HepG2 (cell line): Measurements from ENCODE around the gene CCDC34. TPM values are rescaled to one million over a fixed set of nuclear protein-coding genes. Genes with fewer than 3 reads are reported as not detected.

ENCODE experiments used
- ATF7 ChIP-seq, 2 experiments: fragments of 450-650 bp in 1 of 2; sonication (generic) in 1 of 2; formaldehyde crosslinking in 1 of 2; IDR thresholded peaks; 2 replicates each; pipeline versions ENCODE4 v1.4.0 to v1.6.1; 2016 to 2020; ENCODE audit warnings: antibody characterized with exemption in 1 of 2, mild to moderate bottlenecking in 1 of 2, missing genetic modification reagents in 1 of 2
- BCL6 ChIP-seq: IDR thresholded peaks from 2 replicates; pipeline ENCODE4 v1.6.1; 2016; ENCODE audit warnings: missing genetic modification reagents, missing compliant biosample characterization
- CCAR2 ChIP-seq: fragments of 200-400 bp; formaldehyde crosslinking; optimal IDR thresholded peaks from 2 replicates; pipeline ENCODE3; 2018; ENCODE audit warnings: low read depth, mild to moderate bottlenecking, low read length, moderate library complexity
- GABPB1 ChIP-seq: IDR thresholded peaks from 2 replicates; pipeline ENCODE4 v1.6.1; 2016; ENCODE audit warnings: mild to moderate bottlenecking, missing genetic modification reagents, moderate library complexity, missing compliant biosample characterization
- HCFC1 ChIP-seq: fragments of 150-350 bp; IDR thresholded peaks from 2 replicates; pipeline ENCODE4 v1.6.1; 2014; ENCODE audit warnings: low read depth, low read length
- HMG20A ChIP-seq: IDR thresholded peaks from 2 replicates; pipeline ENCODE4 v1.6.1; 2016; ENCODE audit warnings: borderline replicate concordance
- HMG20B ChIP-seq: conservative IDR thresholded peaks from 2 replicates; pipeline ENCODE4 v1.6.1; 2016; ENCODE audit warnings: missing genetic modification reagents, missing compliant biosample characterization
- KDM1A ChIP-seq: IDR thresholded peaks from 2 replicates; pipeline ENCODE4 v1.6.1; 2016; ENCODE audit warnings: missing compliant biosample characterization
- KMT2A ChIP-seq: sonication (generic); formaldehyde crosslinking; IDR thresholded peaks from 2 replicates; pipeline ENCODE4 v1.4.0; 2020; ENCODE audit warnings: missing genetic modification reagents
- PHF21A ChIP-seq: sonication (generic); formaldehyde crosslinking; IDR thresholded peaks from 2 replicates; pipeline ENCODE4 v1.5.0; 2020; ENCODE audit warnings: mild to moderate bottlenecking, missing genetic modification reagents
- POGZ ChIP-seq: sonication (generic); formaldehyde crosslinking; IDR thresholded peaks from 2 replicates; pipeline ENCODE4 v1.4.0; 2020; ENCODE audit warnings: mild to moderate bottlenecking, missing genetic modification reagents
- SRSF1 ChIP-seq: fragments of 200-400 bp; formaldehyde crosslinking; optimal IDR thresholded peaks from 2 replicates; pipeline ENCODE3; 2017; ENCODE audit warnings: mild to moderate bottlenecking, low read depth, low read length, moderate library complexity
- TEAD2 ChIP-seq: sonication (generic); formaldehyde crosslinking; IDR thresholded peaks from 2 replicates; pipeline ENCODE4 v1.9.0; 2021; ENCODE audit warnings: missing genetic modification reagents
- ZFP82 ChIP-seq: sonication (generic); formaldehyde crosslinking; IDR thresholded peaks from 2 replicates; pipeline ENCODE4 v1.5.1; 2020; ENCODE audit warnings: mild to moderate bottlenecking, missing genetic modification reagents, borderline replicate concordance
- ZNF143 ChIP-seq: sonication (generic); formaldehyde crosslinking; IDR thresholded peaks from 2 replicates; pipeline ENCODE4 v1.4.0; 2020; ENCODE audit warnings: missing genetic modification reagents
- ZNF296 ChIP-seq: sonication (generic); formaldehyde crosslinking; conservative IDR thresholded peaks from 2 replicates; pipeline ENCODE4 v1.5.0; 2020; ENCODE audit warnings: mild to moderate bottlenecking, missing genetic modification reagents
- ZNF446 ChIP-seq: sonication (generic); formaldehyde crosslinking; IDR thresholded peaks from 2 replicates; pipeline ENCODE4 v1.5.0; 2020; ENCODE audit warnings: mild to moderate bottlenecking, missing genetic modification reagents
- ZNF605 ChIP-seq: sonication (generic); formaldehyde crosslinking; IDR thresholded peaks from 2 replicates; pipeline ENCODE4 v1.8.0; 2022; ENCODE audit warnings: mild to moderate bottlenecking, missing genetic modification reagents
- ZNF768 ChIP-seq: sonication (generic); formaldehyde crosslinking; IDR thresholded peaks from 2 replicates; pipeline ENCODE4 v1.4.0; 2020; ENCODE audit warnings: missing genetic modification reagents
- polyA plus RNA-seq, 8 experiments: library from polyadenylated mRNA; depleted of rRNA in 3 of 8; stranded (reverse) in 7 of 8; unstranded in 1 of 8; fragments of >200 nt; fragmentation: Illumina TruSeq in 4 of 8; extraction: Trizol in 4 of 8; gene quantifications; 2 replicates each; pipeline versions ENCODE4 v1.2.1 to v1.2.3, GENCODE V29; 2011 to 2016; ENCODE audit warnings: low read depth in 4 of 8, missing spikeins in 1 of 8, mixed read lengths in 1 of 8; ENCODE audit not compliant: insufficient read depth in 1 of 8
- total RNA-seq, 5 experiments: library from RNA; depleted of rRNA; stranded (reverse); fragments of >200 nt; fragmentation: Illumina TruSeq; extraction: Trizol; gene quantifications; 2 replicates each; pipeline ENCODE4 v1.2.3, GENCODE V29; 2016; ENCODE audit warnings: low read depth in 1 of 5
- TF ChIP-seq, protein P1 (sequence below): sonication (generic); formaldehyde crosslinking; IDR thresholded peaks from 2 replicates; pipeline ENCODE4 v1.4.0; 2020; ENCODE audit warnings: missing genetic modification reagents
- TF ChIP-seq, protein P2 (sequence below): sonication (generic); formaldehyde crosslinking; IDR thresholded peaks from 2 replicates; pipeline ENCODE4 v1.4.0; 2020; ENCODE audit warnings: missing genetic modification reagents; ENCODE audit errors: not compliant biosample characterization
- TF ChIP-seq, protein P3 (sequence below): IDR thresholded peaks from 2 replicates; pipeline ENCODE4 v1.6.1; 2012; ENCODE audit warnings: inconsistent platforms
- TF ChIP-seq, protein P4 (sequence below): sonication (generic); formaldehyde crosslinking; IDR thresholded peaks from 2 replicates; pipeline ENCODE4 v1.5.0; 2020; ENCODE audit warnings: mild to moderate bottlenecking, missing genetic modification reagents
- TF ChIP-seq, protein P5 (sequence below): sonication (generic); formaldehyde crosslinking; IDR thresholded peaks from 2 replicates; pipeline ENCODE4 v1.5.1; 2020; ENCODE audit warnings: mild to moderate bottlenecking, missing genetic modification reagents, borderline replicate concordance
- TF ChIP-seq, protein P6 (sequence below): sonication (generic); formaldehyde crosslinking; IDR thresholded peaks from 2 replicates; pipeline ENCODE4 v1.8.0; 2022; ENCODE audit warnings: mild to moderate bottlenecking, missing genetic modification reagents, borderline replicate concordance

CCDC34 gene
- total and polyA plus RNA-seq, 2 of the 13 experiments (the other 11 are each of a cell fraction or from before 2014, with no cell fraction given), result 7.6 to 34.3 TPM

DNA sequence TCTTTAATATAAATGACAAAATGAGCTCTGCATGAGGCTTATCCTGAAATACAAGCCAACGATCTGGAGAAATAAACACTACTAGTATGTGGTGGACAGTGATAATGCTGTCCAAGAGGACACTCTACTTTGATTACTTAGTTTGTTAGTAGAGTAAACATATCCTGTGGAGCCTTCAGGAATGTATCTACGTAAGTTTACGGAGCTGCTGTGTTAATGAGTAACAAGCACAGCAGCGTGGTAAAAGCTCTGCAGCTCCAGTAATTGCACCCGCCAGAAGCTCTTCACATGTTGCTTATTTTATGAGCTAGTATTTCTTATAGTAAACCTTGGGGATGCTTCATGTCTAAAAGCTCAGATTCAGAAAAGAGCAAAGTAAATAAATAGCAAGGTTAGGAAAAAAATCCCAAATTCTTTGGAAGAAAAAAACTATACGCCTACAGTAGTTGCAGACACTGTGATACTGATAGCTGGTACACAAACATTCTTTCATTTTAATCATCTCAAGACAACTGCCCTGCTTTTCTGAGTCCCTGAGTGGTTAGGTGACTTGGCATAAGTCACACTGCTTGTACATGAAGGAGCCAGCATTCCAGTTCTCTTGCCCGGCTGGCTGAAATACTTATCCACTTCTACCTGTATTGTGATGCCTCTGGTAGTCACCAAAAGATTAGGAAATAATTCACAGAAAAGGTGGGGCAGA, 32.7 kb upstream of the CCDC34 start (continued):
- TF ChIP-seq, protein P1, sequence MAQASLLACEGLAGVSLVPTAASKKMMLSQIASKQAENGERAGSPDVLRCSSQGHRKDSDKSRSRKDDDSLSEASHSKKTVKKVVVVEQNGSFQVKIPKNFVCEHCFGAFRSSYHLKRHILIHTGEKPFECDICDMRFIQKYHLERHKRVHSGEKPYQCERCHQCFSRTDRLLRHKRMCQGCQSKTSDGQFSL (CRISPR knock-in tag), result no peak
- TF ChIP-seq GABPB1 (CRISPR knock-in tag) (no peak), ZNF296 (CRISPR knock-in tag) (no peak), ZNF446 (CRISPR knock-in tag) (no peak), HMG20A (CRISPR knock-in tag) (peak; percentile 68; the same call in 1 of the 2 replicates), POGZ (CRISPR knock-in tag) (peak; percentile 44; the same call in 1 of the 2 replicates), ZFP82 (CRISPR knock-in tag) (0 out of 2 replicates have a peak, but pooled peaks have one; percentile 37), KDM1A (CRISPR knock-in tag) (no peak), ZNF768 (CRISPR knock-in tag) (no peak), BCL6 (CRISPR knock-in tag) (peak; percentile 90), KMT2A (CRISPR knock-in tag) (no peak), HCFC1 (no peak), HMG20B (no peak), ZNF605 (CRISPR knock-in tag) (no peak), ATF7 (IDR thresholded peaks at IDR 0.05) (no peak), ATF7 (CRISPR knock-in tag; IDR thresholded peaks at IDR 0.05) (no peak), TEAD2 (CRISPR knock-in tag) (no peak), SRSF1 (no peak), ZNF143 (no peak), CCAR2 (no peak), PHF21A (CRISPR knock-in tag) (no peak)
- TF ChIP-seq, protein P2, sequence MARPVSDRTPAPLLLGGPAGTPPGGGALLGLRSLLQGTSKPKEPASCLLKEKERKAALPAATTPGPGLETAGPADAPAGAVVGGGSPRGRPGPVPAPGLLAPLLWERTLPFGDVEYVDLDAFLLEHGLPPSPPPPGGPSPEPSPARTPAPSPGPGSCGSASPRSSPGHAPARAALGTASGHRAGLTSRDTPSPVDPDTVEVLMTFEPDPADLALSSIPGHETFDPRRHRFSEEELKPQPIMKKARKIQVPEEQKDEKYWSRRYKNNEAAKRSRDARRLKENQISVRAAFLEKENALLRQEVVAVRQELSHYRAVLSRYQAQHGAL, result no peak
- TF ChIP-seq, protein P3, sequence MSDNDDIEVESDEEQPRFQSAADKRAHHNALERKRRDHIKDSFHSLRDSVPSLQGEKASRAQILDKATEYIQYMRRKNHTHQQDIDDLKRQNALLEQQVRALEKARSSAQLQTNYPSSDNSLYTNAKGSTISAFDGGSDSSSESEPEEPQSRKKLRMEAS, result peak; percentile 53
- TF ChIP-seq, protein P4, sequence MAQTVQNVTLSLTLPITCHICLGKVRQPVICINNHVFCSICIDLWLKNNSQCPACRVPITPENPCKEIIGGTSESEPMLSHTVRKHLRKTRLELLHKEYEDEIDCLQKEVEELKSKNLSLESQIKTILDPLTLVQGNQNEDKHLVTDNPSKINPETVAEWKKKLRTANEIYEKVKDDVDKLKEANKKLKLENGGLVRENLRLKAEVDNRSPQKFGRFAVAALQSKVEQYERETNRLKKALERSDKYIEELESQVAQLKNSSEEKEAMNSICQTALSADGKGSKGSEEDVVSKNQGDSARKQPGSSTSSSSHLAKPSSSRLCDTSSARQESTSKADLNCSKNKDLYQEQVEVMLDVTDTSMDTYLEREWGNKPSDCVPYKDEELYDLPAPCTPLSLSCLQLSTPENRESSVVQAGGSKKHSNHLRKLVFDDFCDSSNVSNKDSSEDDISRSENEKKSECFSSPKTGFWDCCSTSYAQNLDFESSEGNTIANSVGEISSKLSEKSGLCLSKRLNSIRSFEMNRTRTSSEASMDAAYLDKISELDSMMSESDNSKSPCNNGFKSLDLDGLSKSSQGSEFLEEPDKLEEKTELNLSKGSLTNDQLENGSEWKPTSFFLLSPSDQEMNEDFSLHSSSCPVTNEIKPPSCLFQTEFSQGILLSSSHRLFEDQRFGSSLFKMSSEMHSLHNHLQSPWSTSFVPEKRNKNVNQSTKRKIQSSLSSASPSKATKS (CRISPR knock-in tag), result no peak
- TF ChIP-seq, protein P5, sequence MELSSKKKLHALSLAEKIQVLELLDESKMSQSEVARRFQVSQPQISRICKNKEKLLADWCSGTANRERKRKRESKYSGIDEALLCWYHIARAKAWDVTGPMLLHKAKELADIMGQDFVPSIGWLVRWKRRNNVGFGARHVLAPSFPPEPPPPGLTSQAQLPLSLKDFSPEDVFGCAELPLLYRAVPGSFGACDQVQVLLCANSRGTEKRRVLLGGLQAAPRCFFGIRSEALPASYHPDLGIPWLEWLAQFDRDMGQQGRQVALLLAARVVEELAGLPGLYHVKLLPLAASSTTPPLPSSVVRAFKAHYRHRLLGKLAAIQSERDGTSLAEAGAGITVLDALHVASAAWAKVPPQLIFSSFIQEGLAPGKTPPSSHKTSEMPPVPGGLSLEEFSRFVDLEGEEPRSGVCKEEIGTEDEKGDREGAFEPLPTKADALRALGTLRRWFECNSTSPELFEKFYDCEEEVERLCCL (CRISPR knock-in tag), result no peak
- TF ChIP-seq, protein P6, sequence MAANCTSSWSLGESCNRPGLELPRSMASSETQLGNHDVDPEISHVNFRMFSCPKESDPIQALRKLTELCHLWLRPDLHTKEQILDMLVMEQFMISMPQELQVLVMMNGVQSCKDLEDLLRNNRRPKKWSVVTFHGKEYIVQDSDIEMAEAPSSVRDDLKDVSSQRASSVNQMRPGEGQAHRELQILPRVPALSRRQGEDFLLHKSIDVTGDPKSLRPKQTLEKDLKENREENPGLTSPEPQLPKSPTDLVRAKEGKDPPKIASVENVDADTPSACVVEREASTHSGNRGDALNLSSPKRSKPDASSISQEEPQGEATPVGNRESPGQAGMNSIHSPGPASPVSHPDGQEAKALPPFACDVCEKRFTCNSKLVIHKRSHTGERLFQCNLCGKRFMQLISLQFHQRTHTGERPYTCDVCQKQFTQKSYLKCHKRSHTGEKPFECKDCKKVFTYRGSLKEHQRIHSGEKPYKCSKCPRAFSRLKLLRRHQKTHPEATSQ (CRISPR knock-in tag), result no peak
